D721Med (cell line): ENCODE results near the gene PDZRN4.

Experiments
- DNase-seq: peaks from one replicate; pipeline ENCODE4 v3.0.0; 2011; ENCODE audit warnings: low spot score; ENCODE audit not compliant: insufficient read length
- FAIRE-seq: peaks from 2 replicates; lab custom pipeline; 2011; peaks lifted over from hg19 to GRCh38; lab: Jason Lieb, UNC
- TF ChIP-seq, protein P1 (sequence below): IDR thresholded peaks from 2 replicates; pipeline ENCODE4 v1.5.1; 2012; ENCODE audit warnings: mild to moderate bottlenecking, control low read depth; ENCODE audit not compliant: insufficient read depth; ENCODE audit errors: missing control alignments

PDZRN4 gene

DNA sequence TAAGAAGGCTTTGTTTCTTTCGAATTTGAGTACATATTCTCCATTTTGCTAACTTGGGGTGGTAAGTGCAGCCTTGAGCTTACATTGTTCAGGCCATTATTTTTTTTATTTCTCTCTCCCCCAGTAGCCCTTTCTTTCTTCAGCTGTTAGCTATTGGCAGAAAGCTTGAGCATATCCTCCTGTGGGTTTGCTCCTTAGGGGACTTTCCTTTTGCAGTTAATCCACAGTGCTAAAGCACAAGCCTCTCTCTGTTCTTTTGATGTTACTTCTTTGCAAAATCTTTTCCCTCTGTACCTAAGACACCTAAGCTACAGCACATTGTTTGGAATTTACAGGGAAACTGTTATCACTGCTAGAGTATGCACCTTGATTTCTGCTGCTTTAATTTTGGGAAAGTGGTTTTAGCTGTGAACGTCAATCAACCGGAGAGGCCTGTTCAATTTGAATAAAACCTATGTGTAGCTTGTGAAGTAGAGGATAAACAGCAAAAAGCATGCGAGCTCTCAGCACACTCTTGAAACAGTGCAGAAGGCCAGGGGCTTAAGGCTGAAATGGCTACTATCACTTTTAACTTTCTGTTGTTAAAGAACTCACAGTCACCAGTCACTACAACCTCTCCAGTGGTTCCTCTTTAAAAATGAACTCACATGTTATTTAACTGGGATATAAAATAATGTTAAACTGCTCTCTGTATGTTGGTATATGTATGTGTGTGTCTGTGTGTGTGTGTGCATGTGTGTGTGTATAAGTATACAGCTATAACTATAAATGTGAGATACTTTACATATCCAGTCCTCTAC lies 139.2 kb downstream of the PDZRN4 start:
- FAIRE-seq (no peak), DNase-seq (no peak)
- TF ChIP-seq, protein P1, sequence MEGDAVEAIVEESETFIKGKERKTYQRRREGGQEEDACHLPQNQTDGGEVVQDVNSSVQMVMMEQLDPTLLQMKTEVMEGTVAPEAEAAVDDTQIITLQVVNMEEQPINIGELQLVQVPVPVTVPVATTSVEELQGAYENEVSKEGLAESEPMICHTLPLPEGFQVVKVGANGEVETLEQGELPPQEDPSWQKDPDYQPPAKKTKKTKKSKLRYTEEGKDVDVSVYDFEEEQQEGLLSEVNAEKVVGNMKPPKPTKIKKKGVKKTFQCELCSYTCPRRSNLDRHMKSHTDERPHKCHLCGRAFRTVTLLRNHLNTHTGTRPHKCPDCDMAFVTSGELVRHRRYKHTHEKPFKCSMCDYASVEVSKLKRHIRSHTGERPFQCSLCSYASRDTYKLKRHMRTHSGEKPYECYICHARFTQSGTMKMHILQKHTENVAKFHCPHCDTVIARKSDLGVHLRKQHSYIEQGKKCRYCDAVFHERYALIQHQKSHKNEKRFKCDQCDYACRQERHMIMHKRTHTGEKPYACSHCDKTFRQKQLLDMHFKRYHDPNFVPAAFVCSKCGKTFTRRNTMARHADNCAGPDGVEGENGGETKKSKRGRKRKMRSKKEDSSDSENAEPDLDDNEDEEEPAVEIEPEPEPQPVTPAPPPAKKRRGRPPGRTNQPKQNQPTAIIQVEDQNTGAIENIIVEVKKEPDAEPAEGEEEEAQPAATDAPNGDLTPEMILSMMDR: no peak

DNA sequence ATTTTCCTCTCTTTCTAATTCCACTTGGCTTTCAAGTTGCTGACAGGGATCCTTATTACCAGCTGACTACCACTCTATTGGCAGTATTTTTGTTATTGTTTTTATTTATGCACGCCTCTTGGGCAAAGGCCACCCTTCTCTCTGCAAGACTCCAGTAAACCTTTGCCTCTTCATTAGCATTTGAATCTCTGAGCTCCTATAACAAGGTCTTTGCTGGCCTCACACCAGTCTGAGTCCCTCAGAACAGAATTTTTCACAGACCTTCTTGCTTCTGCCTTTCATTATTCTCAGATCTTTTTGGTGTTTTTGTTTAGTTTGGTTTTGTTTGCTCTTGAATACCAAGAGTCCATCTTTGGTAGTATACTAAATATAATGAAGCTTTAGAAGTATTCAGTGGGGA lies 145.9 kb downstream of the PDZRN4 start:
- FAIRE-seq (no peak), DNase-seq (no peak)
- TF ChIP-seq, protein P1: no peak

DNA sequence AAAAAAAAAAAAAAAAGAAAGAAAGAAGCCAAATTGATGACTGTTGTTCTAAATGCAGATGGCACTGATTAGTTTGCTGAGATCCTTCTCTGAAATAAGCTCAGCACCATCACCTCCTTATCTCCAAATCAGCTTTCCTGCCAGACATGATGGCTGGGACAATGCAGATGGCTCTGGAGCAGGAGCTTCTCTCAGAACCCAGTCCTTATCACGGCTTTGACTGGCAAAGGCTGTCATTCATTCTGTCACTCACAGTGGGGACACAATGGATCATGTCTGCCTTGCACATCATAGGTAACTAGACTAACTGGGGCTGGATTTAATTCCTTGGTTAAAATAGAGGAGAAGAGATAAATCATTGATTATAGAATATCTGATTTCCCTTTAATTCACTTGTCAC lies 146.3 kb downstream of the PDZRN4 start:
- FAIRE-seq (no peak), DNase-seq (no peak)
- TF ChIP-seq, protein P1: no peak

DNA sequence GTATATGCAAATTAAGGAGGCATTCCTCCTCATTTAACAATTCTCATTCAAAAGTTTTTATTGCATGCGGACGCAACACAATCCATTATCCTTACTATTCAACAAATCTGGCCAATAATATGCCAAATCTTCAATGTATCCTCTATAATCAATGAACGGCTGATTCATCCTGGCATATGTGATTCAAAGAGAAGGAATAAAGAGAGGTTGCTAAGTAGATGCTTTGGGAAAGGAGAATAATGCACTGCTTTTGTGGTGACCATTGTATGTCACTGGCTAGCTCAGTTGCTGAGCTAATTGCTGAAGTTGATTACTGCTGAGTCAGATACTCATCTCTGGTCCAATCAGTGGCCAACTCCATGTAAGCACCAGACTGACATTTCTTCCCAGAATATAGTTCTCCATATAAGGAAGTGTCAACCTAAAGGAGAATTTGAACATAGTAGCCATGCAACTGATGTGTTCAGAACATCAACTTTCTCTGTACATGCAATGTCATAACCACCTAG lies 148.0 kb downstream of the PDZRN4 start:
- FAIRE-seq (no peak), DNase-seq (no peak)
- TF ChIP-seq, protein P1: no peak

DNA sequence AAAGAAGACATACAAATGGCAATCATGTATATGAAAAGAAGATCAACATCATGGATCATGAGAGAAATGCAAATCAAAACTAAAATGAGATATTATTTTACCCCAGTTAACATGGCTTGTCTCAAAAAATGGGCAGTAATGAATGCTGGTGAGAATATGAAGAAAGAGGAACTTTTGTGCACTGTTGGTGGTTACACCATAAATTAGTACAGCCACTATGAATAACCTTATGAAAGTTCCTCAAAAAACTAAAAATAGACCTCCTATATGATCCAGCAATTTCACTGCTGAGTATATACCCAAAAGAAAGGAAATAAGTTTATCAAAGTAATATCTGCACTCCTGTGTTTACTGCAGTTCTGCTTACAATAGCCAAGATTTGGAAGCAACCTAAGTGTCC lies 151.7 kb downstream of the PDZRN4 start:
- FAIRE-seq (no peak), DNase-seq (no peak)
- TF ChIP-seq, protein P1: no peak

DNA sequence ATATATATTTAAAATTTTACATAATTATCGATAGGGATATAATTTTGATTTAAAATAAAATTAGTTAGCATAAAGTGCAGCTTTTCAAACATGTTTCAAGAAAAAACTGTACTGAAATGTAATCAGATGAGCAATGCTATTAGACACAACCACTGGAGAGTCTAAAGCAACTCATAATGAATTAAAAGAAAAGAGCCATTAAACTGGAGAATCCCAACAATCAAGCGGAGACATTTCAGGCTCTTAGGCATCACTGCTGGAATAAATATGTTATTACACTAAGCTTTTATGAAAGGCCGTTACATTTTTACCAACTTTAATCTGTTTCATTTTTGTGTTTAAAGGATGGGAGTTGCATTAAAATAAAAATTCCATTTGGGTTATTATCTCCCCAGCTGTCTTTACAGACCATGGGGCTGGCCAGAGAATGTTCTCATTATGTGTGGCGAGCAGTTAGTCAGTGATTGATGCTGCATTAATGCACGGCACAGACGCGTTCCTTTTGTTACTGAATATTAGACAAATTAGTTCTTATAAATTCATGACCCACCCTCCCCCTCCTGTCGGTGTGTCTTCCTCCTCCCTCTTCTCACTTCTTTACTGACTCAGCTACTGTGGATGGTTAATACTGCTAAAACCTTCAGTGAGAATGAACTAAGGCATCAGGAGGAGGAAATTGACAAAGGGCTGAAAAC lies 156.8 kb downstream of the PDZRN4 start:
- no peak for DNase-seq
- FAIRE-seq: no peak
- TF ChIP-seq, protein P1: no peak
